Gastroesophageal sphincter (tissue), 4 donors: ENCODE results near the gene PPL. TPM values are rescaled to one million over a fixed set of nuclear protein-coding genes. Genes with fewer than 3 reads are reported as not detected.
A peak's percentile ranks its signal among the peaks of the same experiment; 100 is the strongest.

Experiments used
- ATAC-seq: fragments of 150-250 bp; one replicate; pipeline ENCODE4 v1.9.1; 2016; ENCODE audit warnings: mild to moderate bottlenecking, moderate library complexity
- H3K27ac ChIP-seq, 4 donors: fragments of 200-600 bp; sonication (generic) in 3 of 4; 1 replicate in 3 of 4; 2 replicates in 1 of 4; pipeline ENCODE4 v1.5.1; 2016 to 2019
- H3K27me3 ChIP-seq: fragments of 200-600 bp; sonication (generic); one replicate; pipeline ENCODE4 v1.5.1; 2019
- H3K36me3 ChIP-seq, 2 donors: fragments of 200-600 bp; sonication (generic); one replicate each; pipeline ENCODE4 v1.5.1; 2019; ENCODE audit warnings: control low read depth in 1 of 2
- H3K4me1 ChIP-seq, 3 donors: fragments of 200-600 bp; sonication (generic); 1 replicate in 2 of 3; 2 replicates in 1 of 3; pipeline ENCODE4 v1.5.1; 2016 to 2019; ENCODE audit warnings: control low read depth in 2 of 3
- H3K4me3 ChIP-seq, 2 donors: fragments of 200-600 bp; sonication (generic); one replicate each; pipeline ENCODE4 v1.5.1; 2019; ENCODE audit warnings: mild to moderate bottlenecking in 1 of 2, moderate library complexity in 1 of 2
- H3K9me3 ChIP-seq, 3 donors: fragments of 200-600 bp; sonication (generic); one replicate each; pipeline ENCODE4 v1.5.1; 2017 to 2019; ENCODE audit warnings: control low read depth in 2 of 3
- CTCF ChIP-seq, 4 experiments: fragments of 200-600 bp in 2 of 4; fragments of 450-650 bp in 2 of 4; sonication (generic) in 1 of 4; IDR thresholded peaks; one replicate each; pipeline ENCODE4 v1.5.1; 2017 to 2019; ENCODE audit warnings: antibody characterized with exemption in 4 of 4, mild to moderate bottlenecking in 2 of 4, moderate library complexity in 2 of 4
- EP300 ChIP-seq: sonication (generic); formaldehyde crosslinking; IDR thresholded peaks from one replicate; pipeline ENCODE4 v1.6.1; 2017; ENCODE audit warnings: antibody characterized with exemption, mild to moderate bottlenecking
- POLR2A ChIP-seq, 2 donors: fragments of 450-650 bp; IDR thresholded peaks; one replicate each; pipeline ENCODE4 v1.6.1; 2017; ENCODE audit warnings: antibody characterized with exemption in 2 of 2, mild to moderate bottlenecking in 2 of 2, moderate library complexity in 1 of 2
- POLR2AphosphoS5 ChIP-seq: sonication (generic); formaldehyde crosslinking; IDR thresholded peaks from one replicate; pipeline ENCODE4 v1.6.1; 2017; ENCODE audit warnings: antibody characterized with exemption
- WGBS, 2 donors: methylation state at CpG; one replicate each; pipeline ENCODE4 v1.1.5; 2018; ENCODE audit warnings: low coverage in 1 of 2; 5-methylcytosine and 5-hydroxymethylcytosine counted together
- total RNA-seq, 4 donors: library from RNA; depleted of rRNA; stranded (reverse); fragments of >200 nt; gene quantifications; one replicate each; pipeline ENCODE4 v1.1.0, GENCODE V29; 2016

PPL gene
- total RNA-seq, 4 donors from 2014 or later = 53.7 to 82.5 (median 76.5) TPM

GRCh38 chr16:4895366-4895765 is 41.6 kb downstream of the PPL start:
- H3K27me3 ChIP-seq = peaks cover 5% of the 10 kb centered on the region
- no peak overlapping the region for H3K4me3 ChIP-seq
- no peak overlapping the region for H3K27ac ChIP-seq
- H3K36me3 ChIP-seq = peaks cover 0 to 90% of the 10 kb centered on the region in 2 donors
- ATAC-seq = no peak
- 100% methylated on average over 2 of the region's 13 CpGs; no CpG with 5 or more reads in 1 of the 2 donors for WGBS, 2 donors
- no peak for TF ChIP-seq CTCF (IDR thresholded peaks at IDR 0.05)
- no peak for TF ChIP-seq POLR2AphosphoS5
- TF ChIP-seq POLR2A (IDR thresholded peaks at IDR 0.05) = no peak
- no peak for TF ChIP-seq EP300
- peaks cover 0 to 19% (median 3%) of the 10 kb centered on the region in 3 donors for H3K4me1 ChIP-seq
- peaks cover 0 to 10% (median 0%) of the 10 kb centered on the region in 3 donors for H3K9me3 ChIP-seq

- peaks cover 0 to 92% of the 10 kb centered on the region in 2 donors for H3K36me3 ChIP-seq
Measured at GRCh38 chr16:4894276-4895150, 42.4 kb downstream of the PPL start.

GRCh38 chr16:4893103-4893862 is 43.7 kb downstream of the PPL start:
- no peak for ATAC-seq
- peaks cover 5% of the 10 kb centered on the region for H3K27me3 ChIP-seq
- TF ChIP-seq POLR2AphosphoS5 (no peak), POLR2A (IDR thresholded peaks at IDR 0.05) (no peak), EP300 (no peak)
- peaks cover 0 to 90% of the 10 kb centered on the region in 2 donors for H3K36me3 ChIP-seq
- no peak overlapping the region for H3K4me3 ChIP-seq
- H3K9me3 ChIP-seq = peaks cover 0 to under 1% (median 0%) of the 10 kb centered on the region in 3 donors
- H3K27ac ChIP-seq = no peak overlapping the region
- 88% methylated on average over 4 of the region's 26 CpGs; no CpG with 5 or more reads in 1 of the 2 donors for WGBS, 2 donors
- peaks cover 0 to 19% (median 3%) of the 10 kb centered on the region in 3 donors for H3K4me1 ChIP-seq

More at GRCh38 chr16:4894276-4895150, 42.4 kb downstream of the PPL start:
- peaks cover 5% of the 10 kb centered on the region for H3K27me3 ChIP-seq
- TF ChIP-seq CTCF (IDR thresholded peaks at IDR 0.05) (no peak), EP300 (no peak), POLR2A (IDR thresholded peaks at IDR 0.05) (no peak), POLR2AphosphoS5 (no peak)
- peaks cover 0 to 10% (median 0%) of the 10 kb centered on the region in 3 donors for H3K9me3 ChIP-seq
- peaks cover 0 to 19% (median 3%) of the 10 kb centered on the region in 3 donors for H3K4me1 ChIP-seq
- H3K4me3 ChIP-seq = no peak overlapping the region
- ATAC-seq = no peak
- WGBS, 2 donors = 60% methylated on average over 2 of the region's 22 CpGs; no CpG with 5 or more reads in 1 of the 2 donors
- no peak overlapping the region for H3K27ac ChIP-seq

GRCh38 chr16:4892361-4893102 is 44.4 kb downstream of the PPL start:
- no peak overlapping the region for H3K4me3 ChIP-seq
- 11 to 60% methylated on average over 1 to 5 of the region's 23 CpGs for WGBS, 2 donors
- peaks cover 5% of the 10 kb centered on the region for H3K27me3 ChIP-seq
- peaks cover 0 to 19% (median 3%) of the 10 kb centered on the region in 3 donors for H3K4me1 ChIP-seq
- peak overlapping the region in 2 of 4 donors; percentile 10 to 30 for H3K27ac ChIP-seq
- ATAC-seq = no peak
- TF ChIP-seq EP300 (no peak), POLR2A (IDR thresholded peaks at IDR 0.05) (no peak)
- H3K9me3 ChIP-seq = no peaks in the 10 kb centered on the region
- H3K36me3 ChIP-seq = peaks cover 0 to 90% of the 10 kb centered on the region in 2 donors

- no peaks in the 10 kb centered on the region for H3K9me3 ChIP-seq
- H3K27me3 ChIP-seq = peaks cover 5% of the 10 kb centered on the region
- no CpG with 5 or more reads among the region's 12 CpGs for WGBS, 2 donors
- peaks cover 0 to 19% (median 3%) of the 10 kb centered on the region in 3 donors for H3K4me1 ChIP-seq
- H3K27ac ChIP-seq = peak overlapping the region in 1 of 4 donors; percentile 10
- H3K4me3 ChIP-seq = no peak overlapping the region
- ATAC-seq = no peak
- TF ChIP-seq EP300 (no peak), POLR2A (IDR thresholded peaks at IDR 0.05) (no peak), CTCF (IDR thresholded peaks at IDR 0.05) (no peak), POLR2AphosphoS5 (no peak)
- peaks cover 0 to 92% of the 10 kb centered on the region in 2 donors for H3K36me3 ChIP-seq
Measured at GRCh38 chr16:4891886-4892216, 45.1 kb downstream of the PPL start.
